RPMI7951 (cell line): ENCODE results near the gene HOXA9. TPM values are rescaled to one million over a fixed set of nuclear protein-coding genes. Genes with fewer than 3 reads are reported as not detected.

Experiments used
- DNase-seq: peaks from one replicate; pipeline ENCODE4 v3.0.0-alpha.2; 2012; ENCODE audit warnings: low read depth
- total RNA-seq: library from RNA; depleted of rRNA; stranded (reverse); fragments of >200 nt; shearing (Covaris generic); gene quantifications from 2 replicates; pipeline ENCODE4 v1.2.3, GENCODE V29; 2014

The HOXA9 gene
- total RNA-seq, 1 experiment from 2014 or later, result 0.12 TPM

GRCh38 chr7:27126596-27127327, 38.6 kb downstream of the HOXA9 start:
- DNase-seq, result no peak

- no peak for DNase-seq
Observed at GRCh38 chr7:27125986-27126394, 39.3 kb downstream of the HOXA9 start.

- DNase-seq, result no peak
Observed at GRCh38 chr7:27124902-27125689, 40.2 kb downstream of the HOXA9 start.

DNA sequence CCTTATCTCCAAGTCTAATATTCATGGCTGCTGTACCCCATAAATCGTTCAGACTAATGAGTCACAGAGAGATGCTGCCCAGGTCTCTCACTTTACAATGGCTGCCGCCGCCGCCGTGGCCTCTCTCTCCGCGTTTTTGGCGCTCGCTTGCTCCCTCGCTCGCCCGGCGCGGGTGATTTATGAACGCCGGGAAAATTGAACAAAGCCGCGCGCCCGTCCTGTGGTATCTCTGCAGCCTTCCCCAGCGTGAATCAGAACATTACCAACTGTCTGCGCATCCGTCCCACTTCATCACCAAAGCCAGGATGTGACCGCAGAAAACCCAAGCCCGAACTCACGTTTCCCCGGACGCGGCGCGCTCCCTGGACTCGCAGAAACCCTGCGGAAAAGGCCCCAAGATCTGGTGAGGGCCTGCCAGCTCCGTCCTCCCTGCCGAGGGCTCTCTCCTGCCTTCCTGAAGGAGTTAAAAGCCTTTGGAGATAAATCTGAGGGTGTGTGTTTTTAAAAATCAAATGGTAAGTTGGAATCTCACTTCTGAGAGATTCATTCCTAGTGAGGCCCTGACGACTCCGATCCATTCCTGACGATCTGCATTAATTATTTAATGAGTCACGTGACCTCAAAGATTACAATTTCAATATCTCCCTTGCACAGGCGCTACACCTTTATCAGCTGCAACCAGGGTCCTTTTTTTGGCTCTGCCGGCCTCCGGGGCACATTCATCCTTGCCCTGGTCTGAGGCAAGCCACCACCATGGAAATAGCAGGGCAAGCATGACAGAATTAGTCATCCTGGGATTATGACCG, 41.0 kb downstream of the HOXA9 start:
- no peak for DNase-seq

DNA sequence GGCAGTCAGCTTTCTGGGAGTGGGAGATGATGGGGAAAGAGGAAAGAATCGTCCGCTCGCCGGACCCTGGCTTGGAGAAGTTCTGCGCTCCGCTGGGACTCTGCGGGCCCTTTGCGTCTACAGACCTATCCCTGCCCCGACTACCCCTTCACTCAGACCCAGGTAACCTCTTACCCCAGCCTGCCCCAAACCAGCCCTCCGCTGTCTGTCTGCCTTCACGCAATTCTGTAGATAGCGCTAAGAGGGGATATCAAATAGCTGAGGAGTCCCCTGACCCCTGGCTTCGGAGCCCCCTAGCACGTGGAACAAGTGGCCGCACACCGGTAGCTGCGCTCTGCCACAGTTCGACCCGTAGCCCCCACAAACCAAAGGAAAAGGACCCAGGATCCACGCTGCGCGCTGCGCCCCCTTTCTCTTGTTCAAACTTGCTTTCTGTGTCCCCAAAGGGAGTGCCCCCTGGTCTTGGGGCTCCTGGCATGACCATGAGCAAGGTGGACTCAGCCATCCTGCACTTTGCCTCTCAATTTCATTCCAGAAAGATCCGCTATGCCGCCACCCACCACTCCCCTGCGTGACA, 41.8 kb downstream of the HOXA9 start:
- no peak for DNase-seq

DNA sequence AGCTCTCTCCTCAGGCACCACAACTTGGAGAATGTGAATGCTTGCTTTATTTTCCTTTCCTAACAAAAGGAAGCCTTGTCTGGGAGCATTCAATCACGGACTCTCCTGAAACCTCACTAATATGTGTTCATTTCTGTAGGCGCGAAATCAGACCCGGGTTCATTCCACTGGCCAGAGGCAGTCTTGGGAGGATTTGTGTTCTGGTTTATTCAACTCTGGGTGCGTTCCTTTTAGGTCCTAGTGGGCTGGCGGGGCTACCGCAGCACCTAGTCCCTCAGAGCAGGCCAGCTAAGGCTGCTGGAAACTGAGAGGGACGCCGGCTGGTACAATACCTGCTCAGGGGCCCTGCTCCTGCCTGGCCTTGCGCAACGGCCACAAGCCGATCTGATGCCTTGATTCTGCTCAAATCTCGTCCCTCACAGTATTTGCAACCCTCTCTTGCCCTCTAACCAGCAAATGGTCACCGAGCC, 42.3 kb downstream of the HOXA9 start:
- DNase-seq, result peak; percentile 44

DNA sequence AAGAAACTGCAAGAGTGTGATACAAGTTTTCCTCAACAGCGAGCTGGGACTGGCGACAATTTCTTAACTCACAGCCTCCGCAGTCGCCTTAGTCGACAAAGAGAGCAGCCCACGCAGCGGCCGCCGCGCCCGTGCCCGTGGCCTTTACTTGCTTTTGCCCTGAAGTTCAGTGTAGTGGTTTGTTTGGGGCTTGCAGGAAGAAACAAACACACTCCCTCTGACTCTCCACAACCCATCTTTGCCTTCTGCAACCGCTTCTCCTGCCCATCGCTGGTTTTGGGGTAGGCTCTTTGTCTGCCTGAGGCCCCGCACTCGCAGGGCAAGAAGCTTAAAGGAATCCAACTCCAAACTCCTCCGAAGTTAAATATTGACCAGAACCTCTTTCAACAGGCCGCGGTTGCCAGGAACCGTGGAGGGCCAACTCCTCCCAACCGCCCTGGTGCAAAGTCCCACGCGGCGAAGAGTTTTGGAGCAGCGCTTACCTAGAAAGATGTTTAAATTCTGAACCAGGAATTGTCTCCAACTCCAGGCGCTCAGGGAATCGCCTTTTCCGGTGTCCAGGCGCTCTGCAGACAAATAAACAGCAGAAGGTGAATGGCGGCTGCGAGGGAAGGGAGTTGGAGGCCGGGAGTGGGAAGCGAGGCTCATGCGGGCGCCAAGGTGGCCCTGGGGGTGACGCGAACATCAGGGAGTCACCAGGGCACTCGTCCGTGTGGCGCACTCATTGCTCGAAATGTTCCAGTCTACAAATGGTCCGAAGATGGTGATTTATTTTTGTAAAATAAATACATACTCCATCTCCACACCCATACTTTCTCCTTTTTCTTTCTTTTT, 43.0 kb downstream of the HOXA9 start:
- no peak for DNase-seq

DNA sequence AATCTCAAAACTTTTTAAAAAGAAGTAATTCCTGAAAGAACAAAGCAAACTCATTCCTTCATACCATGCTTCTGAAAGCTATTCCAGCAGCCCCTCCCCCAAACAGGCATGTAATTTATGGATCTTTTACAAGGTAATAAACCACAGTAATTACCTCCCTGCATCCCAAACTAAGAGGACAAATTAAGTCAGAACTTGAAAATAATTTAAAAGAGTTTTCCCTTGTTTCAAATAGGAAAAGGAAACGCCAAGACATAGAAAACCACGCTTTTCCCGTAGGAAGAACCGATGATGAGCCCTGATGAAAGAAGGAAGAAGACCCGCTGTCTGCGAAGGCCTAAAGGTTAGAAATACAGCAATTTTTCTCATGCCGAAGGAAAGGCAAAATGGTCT, 43.7 kb downstream of the HOXA9 start:
- no peak for DNase-seq

GRCh38 chr7:27119412-27119911, 45.9 kb downstream of the HOXA9 start:
- DNase-seq, result no peak

DNA sequence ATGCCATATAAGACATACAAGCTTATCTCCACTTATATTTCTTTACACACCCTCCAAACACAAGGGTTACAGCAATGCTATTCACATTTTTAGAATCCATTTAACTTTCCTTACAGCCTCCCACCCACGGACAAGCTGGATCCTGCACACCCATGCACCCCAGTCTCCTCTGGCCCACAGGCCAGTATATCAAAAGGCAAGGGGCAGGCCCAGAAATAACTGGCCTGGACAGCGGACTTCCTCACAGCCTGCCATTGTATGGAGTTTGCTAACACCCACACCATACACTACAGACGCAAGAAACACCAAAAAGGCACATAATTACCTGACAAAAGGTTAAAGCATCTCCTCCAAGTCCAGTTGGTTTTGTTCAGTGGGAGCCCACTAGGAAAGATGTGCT, 46.8 kb downstream of the HOXA9 start:
- DNase-seq, result no peak

DNA sequence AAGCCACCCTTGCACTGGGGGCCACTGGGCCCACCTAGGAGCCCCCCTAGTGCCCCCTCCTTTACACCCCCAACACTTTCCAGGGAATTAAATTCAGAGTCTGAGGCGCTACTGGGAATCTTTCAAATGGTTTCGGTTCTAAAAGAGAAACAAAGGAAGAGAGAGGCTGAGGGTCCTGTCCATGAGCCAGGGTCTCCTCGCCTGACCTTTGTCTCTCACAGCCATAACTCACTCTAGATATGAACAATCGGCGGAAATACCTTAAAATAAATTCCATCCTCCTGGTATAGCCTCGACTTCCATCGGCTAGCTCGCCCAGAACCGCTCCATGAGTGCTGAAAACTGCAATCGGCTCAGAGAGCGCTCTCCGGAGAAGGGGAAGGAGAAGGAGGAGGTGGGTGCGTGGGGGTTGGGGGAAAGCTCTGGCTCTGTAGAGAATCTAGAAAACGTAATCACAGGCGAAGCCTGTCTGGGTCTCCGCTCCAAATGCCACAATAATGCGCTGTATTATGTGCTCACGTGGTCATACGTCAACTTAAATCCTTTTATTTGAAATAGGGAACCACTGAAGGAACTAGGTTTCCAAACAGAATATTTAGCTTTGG, 47.3 kb downstream of the HOXA9 start:
- no peak for DNase-seq

GRCh38 chr7:27116962-27117886, 48.1 kb downstream of the HOXA9 start:
- DNase-seq, result no peak

DNA sequence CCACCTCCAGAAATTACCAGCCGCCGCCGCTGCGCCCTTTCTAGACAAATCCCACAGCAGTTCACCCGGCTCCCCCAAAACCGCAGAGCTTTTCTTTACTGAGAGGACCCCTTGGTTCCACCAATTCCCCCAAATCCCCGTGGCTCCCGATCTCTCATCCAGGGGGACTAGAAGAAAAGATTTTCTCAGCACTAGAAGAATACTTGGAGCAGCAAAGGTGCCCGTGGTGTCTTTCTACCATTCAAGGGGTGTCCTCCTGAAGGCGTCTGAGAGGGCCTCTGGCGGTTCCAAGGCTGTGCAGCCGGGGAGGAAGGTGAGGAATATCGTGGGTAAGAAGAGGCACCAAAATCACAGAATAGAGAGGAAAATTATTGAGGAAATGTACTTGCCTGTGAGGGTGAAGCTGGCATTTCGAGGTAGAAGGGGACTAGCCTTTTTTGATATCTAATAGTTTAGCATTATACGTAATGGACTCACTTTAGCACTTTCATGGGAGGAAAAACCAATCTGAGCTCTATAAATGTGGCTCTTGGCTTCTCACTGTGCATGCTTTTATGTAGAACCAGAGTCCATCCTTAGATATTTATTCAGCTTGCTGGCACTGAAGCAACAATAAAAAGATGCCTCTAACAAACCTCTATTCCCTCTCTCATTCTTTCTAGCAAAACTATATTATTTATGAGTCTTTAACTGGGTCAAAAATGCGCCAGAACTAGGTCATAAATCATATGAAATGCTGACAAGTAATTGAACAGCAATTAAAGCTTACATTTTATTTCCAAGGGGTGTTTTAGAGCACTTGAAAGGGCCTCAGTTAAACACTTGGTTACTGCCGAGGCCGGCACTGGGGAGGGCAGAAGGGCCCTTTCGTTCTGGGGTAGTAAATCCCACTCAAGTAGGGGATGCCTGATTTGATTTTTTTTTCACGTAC, 49.0 kb downstream of the HOXA9 start:
- no peak for DNase-seq

GRCh38 chr7:27115221-27116026, 49.9 kb downstream of the HOXA9 start:
- peak; percentile 41 for DNase-seq

DNA sequence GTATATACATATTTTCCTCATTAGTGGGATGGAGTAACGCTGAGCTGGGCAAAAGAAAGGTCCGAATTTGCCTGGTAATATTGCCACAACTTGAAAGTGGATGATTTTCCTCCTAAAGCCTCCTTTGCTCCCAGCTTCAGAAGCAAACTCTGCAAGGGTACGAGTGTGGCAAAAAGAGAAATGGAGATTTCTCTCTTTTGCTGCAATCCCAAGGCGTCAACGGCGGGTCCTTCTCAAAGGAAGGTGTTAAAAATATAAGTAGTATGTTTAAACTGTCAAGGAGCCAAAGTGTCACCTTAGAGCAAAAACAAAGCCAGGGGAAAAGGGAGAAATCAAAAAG, 50.5 kb downstream of the HOXA9 start:
- DNase-seq, result no peak

GRCh38 chr7:27113991-27114769, 51.2 kb downstream of the HOXA9 start:
- DNase-seq, result peak; percentile 69
